Mucosa of descending colon (tissue), 3 donors: ENCODE results near the gene INKA2. TPM values are rescaled to one million over a fixed set of nuclear protein-coding genes. Genes with fewer than 3 reads are reported as not detected.

Experiments
- ATAC-seq: fragments of 200-7000 bp; cut with Tn5 transposase; one replicate; pipeline ENCODE4 v1.9.1; 2020; ENCODE audit warnings: mild to moderate bottlenecking, moderate library complexity
- DNase-seq, 3 donors: peaks; one replicate each; pipeline ENCODE4 v3.0.0-alpha.2; 2020
- H3K36me3 ChIP-seq: fragments of 200-600 bp; one replicate; pipeline ENCODE4 v1.8.0; 2021; ENCODE audit warnings: low read depth, mild to moderate bottlenecking
- H3K4me1 ChIP-seq: fragments of 200-600 bp; one replicate; pipeline ENCODE4 v1.8.0; 2021; ENCODE audit warnings: low read depth, mild to moderate bottlenecking
- H3K4me3 ChIP-seq: fragments of 200-600 bp; one replicate; pipeline ENCODE4 v1.8.0; 2021; ENCODE audit warnings: mild to moderate bottlenecking
- H3K9me3 ChIP-seq: fragments of 200-600 bp; one replicate; pipeline ENCODE4 v1.8.0; 2021; ENCODE audit warnings: mild to moderate bottlenecking
- intact Hi-C, 2 donors: fragments of 100-400 bp; cut with DNase I in 1 of 2; cut with micrococcal nuclease in 1 of 2; formaldehyde crosslinking; loops; one replicate each; pipeline versions ENCODE4 v1.11.0 to v1.11.1; 2022; cut with DNase I, micrococcal nuclease
- total RNA-seq, 3 donors: library from RNA; stranded (reverse); fragmentation: NEBNext Ultra II Directional in 2 of 3; extraction: Animal tissue kit (Norgen Biotek cat#: 25700) in 2 of 3; gene quantifications; one replicate each; pipeline versions ENCODE4 v1.2.1 to v1.2.4, GENCODE V29; 2021 to 2023
- TF ChIP-seq, protein P1 (sequence below): fragments of 200-600 bp; IDR thresholded peaks from one replicate; pipeline ENCODE4 v1.8.0; 2022; ENCODE audit warnings: antibody characterized with exemption, mild to moderate bottlenecking
- donor health status: DM: no; HTN: no; CAD: no; lungs with moderate emphysema.
- donor health status: DM: no; HTN: no; CAD: no.
- donor health status: DM: no; HTN: yes; CAD: no.

The INKA2 gene
- total RNA-seq, 3 donors from 2014 or later, result 2.3 to 9.8 (median 2.5) TPM

DNA sequence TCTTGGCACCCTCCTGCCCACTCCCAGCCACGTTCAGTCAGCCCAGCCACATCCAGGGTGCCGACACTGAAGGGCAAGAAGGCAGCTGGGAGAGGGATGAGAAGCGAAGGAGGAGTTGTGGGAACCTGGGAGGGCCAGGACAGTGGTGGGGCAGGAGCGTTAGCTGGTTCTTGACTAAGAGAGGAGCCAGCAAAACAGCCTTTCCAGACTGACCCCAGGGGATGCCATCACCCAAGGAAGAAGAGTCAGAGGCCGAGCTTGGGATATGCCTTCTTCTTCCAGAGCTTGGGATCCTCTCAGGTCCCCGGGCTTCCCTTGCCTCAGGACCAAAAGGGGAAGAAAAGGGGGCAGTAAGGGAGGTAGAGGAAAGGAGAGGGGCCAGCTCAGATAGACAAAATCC is 7.2 kb downstream of the INKA2 start:
- Histone ChIP-seq H3K9me3 (no peaks in the 10 kb centered on the region), H3K36me3 (no peaks in the 10 kb centered on the region), H3K4me1 (no peaks in the 10 kb centered on the region), H3K4me3 (no peak overlapping the region)
- intact Hi-C loops, result no loop called here
- ATAC-seq (no peak), DNase-seq (no peak)
- TF ChIP-seq, protein P1, sequence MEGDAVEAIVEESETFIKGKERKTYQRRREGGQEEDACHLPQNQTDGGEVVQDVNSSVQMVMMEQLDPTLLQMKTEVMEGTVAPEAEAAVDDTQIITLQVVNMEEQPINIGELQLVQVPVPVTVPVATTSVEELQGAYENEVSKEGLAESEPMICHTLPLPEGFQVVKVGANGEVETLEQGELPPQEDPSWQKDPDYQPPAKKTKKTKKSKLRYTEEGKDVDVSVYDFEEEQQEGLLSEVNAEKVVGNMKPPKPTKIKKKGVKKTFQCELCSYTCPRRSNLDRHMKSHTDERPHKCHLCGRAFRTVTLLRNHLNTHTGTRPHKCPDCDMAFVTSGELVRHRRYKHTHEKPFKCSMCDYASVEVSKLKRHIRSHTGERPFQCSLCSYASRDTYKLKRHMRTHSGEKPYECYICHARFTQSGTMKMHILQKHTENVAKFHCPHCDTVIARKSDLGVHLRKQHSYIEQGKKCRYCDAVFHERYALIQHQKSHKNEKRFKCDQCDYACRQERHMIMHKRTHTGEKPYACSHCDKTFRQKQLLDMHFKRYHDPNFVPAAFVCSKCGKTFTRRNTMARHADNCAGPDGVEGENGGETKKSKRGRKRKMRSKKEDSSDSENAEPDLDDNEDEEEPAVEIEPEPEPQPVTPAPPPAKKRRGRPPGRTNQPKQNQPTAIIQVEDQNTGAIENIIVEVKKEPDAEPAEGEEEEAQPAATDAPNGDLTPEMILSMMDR, result no peak

DNA sequence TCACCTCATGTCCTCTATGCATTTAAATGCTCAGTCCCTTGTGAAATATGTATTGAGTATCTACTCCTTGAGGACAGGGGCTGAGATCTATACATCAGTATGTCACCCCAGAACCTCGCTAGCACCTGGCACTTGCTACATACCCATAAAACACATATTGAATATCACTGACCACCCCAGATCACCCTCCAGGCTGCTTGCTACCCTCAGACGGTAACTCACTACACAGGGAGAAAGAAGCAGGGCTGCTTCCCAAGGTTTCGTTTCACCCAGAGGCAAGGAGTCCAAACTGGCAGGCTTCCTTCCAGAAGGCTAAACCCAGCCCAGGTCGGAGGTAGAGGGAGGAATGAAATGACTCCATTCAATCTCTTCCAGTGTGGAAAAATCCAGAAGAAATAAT is 8.5 kb downstream of the INKA2 start:
- no peaks in the 10 kb centered on the region for H3K9me3 ChIP-seq
- no peaks in the 10 kb centered on the region for H3K4me1 ChIP-seq
- TF ChIP-seq, protein P1, result no peak
- no peak overlapping the region for H3K4me3 ChIP-seq
- intact Hi-C loops, result no loop called here
- H3K36me3 ChIP-seq, result no peaks in the 10 kb centered on the region
- DNase-seq (no peak), ATAC-seq (no peak)

DNA sequence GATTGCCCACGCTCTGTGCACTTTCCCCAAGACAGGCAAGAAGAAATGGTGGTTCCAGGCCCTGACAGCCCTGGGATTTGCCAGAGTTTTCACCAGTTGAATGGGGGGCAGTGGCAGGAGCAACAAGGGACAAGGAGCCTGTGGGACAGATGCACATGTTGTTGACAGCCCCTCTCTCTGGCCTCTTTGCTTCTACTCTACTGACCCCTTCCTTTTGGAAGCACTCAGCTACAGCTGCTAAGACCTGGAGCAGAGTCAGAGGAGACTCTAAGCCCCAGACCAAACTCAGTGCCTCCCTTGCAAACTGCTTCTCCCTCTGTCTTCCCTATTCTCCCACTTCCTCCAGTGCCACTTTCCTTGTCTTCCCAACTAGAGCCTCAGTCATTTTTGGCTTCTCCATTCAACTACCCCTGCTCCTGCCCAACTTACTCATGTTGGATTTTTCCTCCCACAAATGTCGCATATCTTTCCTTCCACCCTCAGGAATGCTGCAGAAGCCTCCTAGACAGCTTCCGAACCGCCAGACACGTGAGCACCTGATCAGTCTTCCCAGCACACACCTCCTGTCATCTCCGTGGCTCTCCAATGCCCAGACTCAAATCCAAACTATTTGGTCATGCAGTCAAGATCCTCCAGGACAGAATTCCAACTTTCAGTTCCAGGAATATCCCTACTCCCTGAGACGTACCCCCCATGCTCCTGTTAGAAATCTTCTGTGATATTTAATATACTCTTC is 9.1 kb downstream of the INKA2 start:
- Histone ChIP-seq H3K36me3 (no peaks in the 10 kb centered on the region), H3K4me3 (no peak overlapping the region), H3K9me3 (no peaks in the 10 kb centered on the region), H3K4me1 (no peaks in the 10 kb centered on the region)
- intact Hi-C loops, result no loop called here
- DNase-seq, result no peak
- ATAC-seq, result no peak
- TF ChIP-seq, protein P1, result no peak

DNA sequence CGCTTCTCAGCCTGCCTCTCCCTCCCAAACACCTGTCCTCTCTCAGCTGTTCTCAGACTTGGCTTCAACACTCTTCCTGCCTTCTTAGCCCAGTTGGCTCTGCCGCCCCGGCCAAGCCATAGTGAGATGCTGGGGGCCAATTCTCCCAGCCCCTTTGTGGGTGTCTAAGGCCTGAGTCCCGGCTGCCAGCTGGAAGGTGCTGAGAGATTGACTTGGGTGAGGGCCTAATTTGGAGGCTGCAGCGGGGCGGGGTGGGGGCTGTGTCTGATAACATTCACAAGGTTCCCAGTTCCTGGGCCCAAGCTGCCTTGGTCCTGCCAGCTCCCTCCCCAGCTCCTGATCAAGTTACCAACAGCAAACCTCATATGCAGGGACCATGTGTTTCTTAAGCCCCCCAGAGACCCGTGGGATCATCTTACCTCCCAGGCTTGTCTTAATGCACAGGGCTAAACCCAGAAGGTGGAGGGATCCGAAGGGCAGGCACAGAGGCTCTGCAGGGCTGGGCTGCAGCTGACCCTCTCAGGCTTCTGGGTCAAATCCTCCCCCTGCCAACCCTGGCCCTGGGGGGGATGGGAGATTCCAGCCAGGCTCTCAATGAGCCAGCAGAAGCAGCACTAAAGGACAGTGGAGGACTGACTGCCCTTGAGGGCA is 9.8 kb downstream of the INKA2 start:
- TF ChIP-seq, protein P1, result no peak
- H3K36me3 ChIP-seq, result no peaks in the 10 kb centered on the region
- DNase-seq, result no peak
- ATAC-seq, result no peak
- no peaks in the 10 kb centered on the region for H3K4me1 ChIP-seq
- no peaks in the 10 kb centered on the region for H3K9me3 ChIP-seq
- H3K4me3 ChIP-seq, result no peak overlapping the region
- intact Hi-C loops, result no loop called here

DNA sequence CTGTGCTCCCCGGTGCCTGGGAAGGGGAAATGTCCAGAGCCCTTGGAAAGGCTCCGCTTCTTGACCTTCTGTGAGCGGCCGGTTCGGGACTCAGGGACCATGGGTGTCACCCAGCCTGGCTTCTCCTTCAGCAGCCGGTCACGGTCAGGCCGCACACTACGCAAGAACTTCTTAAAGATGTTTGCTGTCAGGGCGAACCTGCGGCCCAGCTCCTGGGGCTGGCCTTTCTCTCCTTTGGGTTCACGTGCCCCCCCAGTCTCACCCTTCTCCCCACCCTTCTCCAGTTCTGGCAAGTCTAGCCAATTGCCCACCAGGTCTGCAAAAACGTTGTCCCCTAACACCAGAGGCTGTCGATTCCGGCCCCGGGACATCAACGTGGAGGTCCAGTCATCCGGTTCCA is 12.1 kb downstream of the INKA2 start:
- DNase-seq (no peak), ATAC-seq (no peak)
- no peaks in the 10 kb centered on the region for H3K36me3 ChIP-seq
- H3K4me1 ChIP-seq, result no peaks in the 10 kb centered on the region
- H3K4me3 ChIP-seq, result no peak overlapping the region
- H3K9me3 ChIP-seq, result no peaks in the 10 kb centered on the region
- TF ChIP-seq, protein P1, result no peak
- intact Hi-C loops, result no loop called here
